CD1c-positive myeloid dendritic cell (primary cell): ENCODE data around the gene ZBTB43.
"Not testable (repeated sequence)": the region's sequence is repeated elsewhere in the genome, so short reads cannot be mapped to it uniquely, and the experiment has no call there.

Source experiments
- DNase-seq: peaks from one replicate; pipeline ENCODE4 v3.0.0-alpha.2; 2016; ENCODE audit errors: extremely low spot score

The ZBTB43 gene

GRCh38 chr9:126791406-126792230 is 13.2 kb upstream of the ZBTB43 start:
- peak; percentile 38 for DNase-seq

GRCh38 chr9:126793686-126794417 is 11.0 kb upstream of the ZBTB43 start:
- DNase-seq: no peak

- DNase-seq: no peak
Measured at GRCh38 chr9:126794441-126794840, 10.4 kb upstream of the ZBTB43 start.

DNA sequence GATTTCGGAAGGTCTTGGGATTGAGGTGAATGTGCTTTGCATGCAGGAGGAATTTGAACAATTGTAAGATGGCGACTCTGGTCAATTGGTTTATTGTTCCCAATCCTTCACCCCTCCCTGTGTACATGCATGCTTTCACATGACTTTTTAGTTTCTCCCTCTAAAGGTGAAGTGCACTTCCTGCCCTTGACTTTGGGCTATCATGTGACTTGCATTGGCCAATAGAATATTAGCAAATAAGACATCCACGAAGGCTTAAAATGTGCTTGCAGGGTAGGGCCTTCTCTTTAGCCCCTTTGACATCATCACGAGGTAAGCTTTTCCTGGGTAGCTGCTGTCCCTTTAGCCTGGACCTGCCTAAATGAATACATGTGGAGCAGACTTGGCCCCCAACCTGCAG is 8.1 kb upstream of the ZBTB43 start:
- no peak for DNase-seq

DNA sequence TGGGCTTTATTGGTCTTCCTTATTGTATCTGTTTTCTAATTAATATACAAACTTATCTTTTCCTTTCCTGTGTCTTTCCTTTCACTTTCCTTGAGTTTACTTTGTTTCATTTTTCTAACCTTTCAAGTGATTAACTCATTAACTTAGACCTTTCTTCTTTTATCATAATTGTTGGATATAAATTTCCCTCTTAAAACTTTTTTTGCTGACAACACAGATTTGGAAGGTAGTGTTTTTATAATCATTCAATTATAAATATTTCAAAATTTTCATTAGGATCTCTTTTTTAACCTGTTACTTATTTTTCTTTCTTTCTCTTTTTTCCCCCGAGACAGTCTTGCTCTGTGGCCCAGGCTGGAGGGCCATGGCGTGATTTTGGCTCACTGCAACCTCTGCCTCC is 6.9 kb upstream of the ZBTB43 start:
- no peak for DNase-seq

DNA sequence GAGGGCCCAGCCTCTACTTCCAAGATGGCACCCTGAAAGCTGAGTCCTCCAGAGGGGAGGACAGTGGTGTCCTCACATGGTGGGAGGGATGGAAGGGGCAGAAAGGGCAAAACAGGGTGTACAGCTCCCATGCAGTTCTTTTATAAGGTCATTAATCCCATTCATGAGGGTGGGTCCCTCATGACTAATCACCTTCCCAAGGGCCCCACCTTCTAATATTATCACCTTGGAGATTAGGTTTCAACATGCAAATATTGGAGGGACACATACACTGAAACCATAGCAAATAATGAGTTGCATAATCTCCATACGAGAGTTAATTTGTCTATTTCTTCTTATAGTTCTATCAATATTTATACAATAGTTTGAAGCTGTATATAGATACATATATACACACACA is 5.8 kb upstream of the ZBTB43 start:
- DNase-seq: no peak

DNA sequence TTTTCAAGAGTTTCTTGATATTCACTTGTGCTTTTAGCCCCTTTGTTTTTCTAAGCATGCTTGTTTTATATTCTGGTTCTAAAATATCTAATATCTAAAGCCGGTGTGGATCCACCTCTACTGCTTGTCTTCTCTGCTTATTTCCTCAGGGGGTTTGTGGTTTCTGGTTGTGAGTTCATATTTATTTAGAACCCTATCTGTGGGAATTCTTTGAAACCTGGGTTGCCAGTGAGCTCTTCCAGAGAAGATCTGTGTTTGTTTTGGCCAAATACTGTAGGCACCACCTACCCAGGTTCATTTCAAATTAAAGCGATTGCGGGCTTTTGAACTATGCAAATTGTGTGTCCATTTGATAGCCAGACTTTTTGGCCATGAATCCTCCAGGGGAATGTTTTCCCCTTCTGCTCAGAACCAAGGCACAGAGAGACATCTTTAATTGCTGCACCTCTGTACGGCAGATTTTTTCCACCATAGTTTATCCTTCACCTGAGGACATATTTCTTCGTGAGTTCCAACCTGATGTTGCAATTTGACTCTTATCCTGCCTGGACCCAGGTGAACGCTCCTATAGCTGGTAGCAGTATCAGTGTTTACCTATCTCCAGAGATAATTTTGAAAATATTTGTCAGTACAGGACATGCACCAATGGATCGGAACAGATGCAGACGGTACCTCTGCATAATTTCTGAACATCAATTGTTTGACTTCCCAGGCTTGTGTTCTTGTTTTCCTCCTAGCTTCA is 2.4 kb upstream of the ZBTB43 start:
- no peak for DNase-seq

DNA sequence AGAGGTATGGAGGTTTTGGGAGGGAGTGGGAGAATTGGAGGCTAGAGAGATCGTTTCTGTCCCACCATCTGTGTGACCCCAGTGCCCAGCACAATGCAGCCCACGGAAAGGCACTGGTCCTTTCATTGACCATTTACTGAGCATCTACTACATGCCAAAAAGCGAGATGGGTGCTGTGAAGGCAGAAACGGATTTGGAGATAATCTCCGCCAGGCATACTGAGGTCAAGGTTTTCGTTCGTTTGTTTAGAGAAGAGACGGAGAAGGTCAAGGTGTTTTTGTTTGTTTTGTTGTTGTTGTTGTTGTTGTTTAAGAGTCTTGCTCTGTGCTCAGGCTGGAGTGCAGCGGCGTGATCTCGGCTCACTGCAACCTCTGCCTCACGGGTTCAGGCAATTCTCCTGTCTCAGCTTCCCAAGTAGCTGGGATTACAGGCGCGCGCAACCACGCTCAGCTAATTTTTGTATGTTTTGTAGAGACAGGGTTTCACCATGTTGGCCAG is 593 bp upstream of the ZBTB43 start:
- no peak for DNase-seq

DNA sequence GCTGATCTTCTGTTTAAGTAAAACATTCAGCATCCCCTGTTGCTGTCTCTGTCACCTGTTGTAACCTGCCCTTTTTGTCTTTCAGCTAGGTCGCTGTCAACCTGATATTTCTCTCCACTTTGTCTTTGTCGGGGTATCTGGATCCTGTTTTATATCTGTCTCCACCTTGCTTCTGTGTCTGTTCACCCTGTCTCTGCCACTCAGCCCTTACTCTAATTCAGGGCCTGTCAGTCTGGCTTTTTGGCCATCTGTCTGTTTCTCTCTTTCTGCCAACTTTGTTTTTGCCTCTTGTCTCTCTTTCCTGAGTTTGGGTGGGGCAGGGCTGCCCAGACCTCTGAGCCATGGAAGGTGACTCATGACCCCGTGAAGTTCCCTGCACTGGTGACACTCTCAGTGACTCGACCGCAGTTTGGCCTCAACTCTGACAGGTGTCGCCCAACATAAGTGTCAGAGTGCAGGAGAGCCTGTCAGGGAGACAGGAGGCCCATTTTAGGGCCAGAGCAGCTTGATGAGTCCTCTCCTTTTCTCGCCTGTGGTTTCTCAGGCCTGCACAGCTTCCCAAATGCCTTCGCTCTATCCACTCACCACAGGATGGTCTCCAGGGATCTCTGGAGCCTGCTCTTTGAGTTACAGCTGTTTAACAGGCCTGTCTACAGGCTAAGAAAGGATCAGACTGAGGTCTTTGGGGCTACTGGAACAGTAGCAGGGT is 868 bp downstream of the ZBTB43 start:
- peak; percentile 90 for DNase-seq

- peak; percentile 21 for DNase-seq
Measured at GRCh38 chr9:126806336-126806735, 1.5 kb downstream of the ZBTB43 start.

GRCh38 chr9:126809068-126809467 is 4.2 kb downstream of the ZBTB43 start:
- DNase-seq: no peak

DNA sequence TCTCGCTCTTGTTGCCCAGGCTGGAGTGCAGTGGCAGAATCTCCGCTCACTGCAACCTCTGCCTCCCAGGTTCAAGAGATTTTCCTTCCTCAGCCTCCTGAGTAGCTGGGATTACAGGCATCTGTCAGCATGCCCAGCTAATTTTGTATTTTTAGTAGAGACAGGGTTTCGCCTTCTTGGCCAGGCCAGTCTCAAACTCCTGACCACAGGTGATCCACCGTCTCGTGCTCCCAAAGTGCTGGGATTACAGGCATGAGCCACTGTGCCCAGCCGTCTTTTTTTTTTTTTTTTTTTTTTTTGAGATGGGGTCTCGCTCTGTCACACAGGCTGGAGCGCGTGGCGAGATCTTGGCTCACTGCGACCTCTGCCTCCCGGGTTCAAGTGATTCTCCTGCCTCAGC is 5.4 kb downstream of the ZBTB43 start:
- DNase-seq: not testable (repeated sequence)

- DNase-seq: no peak
Measured at GRCh38 chr9:126813072-126813471, 8.2 kb downstream of the ZBTB43 start.

GRCh38 chr9:126814091-126814490 is 9.3 kb downstream of the ZBTB43 start:
- no peak for DNase-seq

GRCh38 chr9:126817615-126818014 is 12.8 kb downstream of the ZBTB43 start:
- DNase-seq: not testable (repeated sequence)

GRCh38 chr9:126818482-126818881 is 13.6 kb downstream of the ZBTB43 start:
- DNase-seq: no peak

DNA sequence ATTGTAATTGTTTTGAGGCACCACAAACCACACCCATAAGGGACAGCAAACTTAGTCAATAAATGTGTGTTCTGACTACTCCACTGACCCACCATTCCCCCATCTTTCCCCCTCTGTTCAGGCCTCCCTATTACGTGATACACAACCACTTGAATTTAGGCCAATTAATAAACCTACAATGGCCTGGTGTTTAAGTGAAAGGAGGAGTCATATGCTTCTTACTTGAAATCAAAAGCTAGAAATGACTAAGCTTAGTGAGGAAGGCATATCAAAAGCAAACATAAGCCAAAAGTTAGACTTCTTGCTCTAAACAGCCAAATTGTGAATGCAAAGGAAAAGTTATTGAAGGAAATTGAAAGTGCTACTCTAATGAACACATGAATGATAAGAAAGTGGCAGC is 14.6 kb downstream of the ZBTB43 start:
- DNase-seq: no peak

DNA sequence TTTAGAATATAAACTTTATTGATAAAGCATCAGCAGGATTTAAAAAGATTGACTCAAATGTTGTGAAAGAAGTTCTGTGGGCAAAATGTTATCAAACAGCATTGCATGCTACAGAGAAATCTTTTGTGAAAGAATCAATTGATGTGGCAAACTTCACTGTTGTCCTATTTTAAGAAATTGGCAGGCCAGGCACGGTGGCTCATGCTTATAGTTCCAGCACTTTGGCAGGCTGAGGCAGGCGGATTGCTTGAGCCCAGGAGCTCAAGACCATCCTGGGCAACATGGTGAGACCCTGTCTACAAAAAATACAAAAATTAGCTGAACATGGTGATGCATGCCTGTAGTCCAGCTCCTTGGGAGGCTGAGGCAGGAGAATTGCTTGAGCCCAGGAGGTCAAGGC is 17.4 kb downstream of the ZBTB43 start:
- no peak for DNase-seq

DNA sequence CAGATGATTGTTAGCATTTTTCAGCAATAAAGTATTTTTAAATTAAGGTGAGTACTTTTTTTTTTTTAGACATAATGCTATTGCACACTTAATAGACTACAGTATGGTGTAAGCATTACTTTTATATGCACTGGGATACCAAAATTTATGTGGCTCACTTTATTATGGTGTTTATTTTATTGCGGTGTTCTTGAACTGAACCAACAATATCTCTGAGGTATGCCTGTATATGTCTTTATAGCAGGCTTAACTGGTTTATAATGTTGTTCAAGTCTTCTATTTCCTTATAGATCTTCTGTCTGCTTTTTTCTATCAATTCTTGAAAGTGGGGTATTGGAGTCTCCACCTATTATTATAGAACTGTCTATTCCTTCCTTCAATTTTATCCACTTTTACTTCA is 18.0 kb downstream of the ZBTB43 start:
- no peak for DNase-seq

- DNase-seq: not testable (repeated sequence)
Measured at GRCh38 chr9:126824052-126824451, 19.2 kb downstream of the ZBTB43 start.

GRCh38 chr9:126827227-126827626 is 22.4 kb downstream of the ZBTB43 start:
- no peak for DNase-seq

DNA sequence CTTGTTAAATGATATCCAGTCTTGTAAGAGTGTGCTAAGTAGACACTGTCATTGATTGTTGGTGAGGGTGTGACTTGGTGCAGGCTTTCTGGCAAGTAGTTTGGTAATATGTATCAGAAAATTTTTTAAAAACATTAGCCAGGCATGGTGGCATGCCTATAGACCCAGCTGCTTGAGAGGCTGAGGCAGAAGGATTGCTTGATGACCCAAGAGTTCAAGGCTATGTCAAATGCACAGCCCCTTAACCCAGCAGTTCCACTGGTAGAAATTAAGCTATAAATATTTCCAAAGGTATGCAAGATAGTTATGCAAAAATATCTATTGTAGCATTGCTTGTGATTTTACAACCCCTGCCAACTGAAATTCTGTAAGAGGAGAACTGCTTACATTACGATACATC is 24.2 kb downstream of the ZBTB43 start:
- no peak for DNase-seq
